Skin of body (tissue), 2 donors: ENCODE results near the gene C15orf62. TPM values are rescaled to one million over a fixed set of nuclear protein-coding genes. Genes with fewer than 3 reads are reported as not detected.
A peak's percentile ranks its signal among the peaks of the same experiment; 100 is the strongest.

Experiments used
- DNase-seq: peaks from one replicate; lab custom pipeline; 2025; lab: John Stamatoyannopoulos, UW
- total RNA-seq: library from RNA; depleted of rRNA; stranded (reverse); fragments of >200 nt; gene quantifications from one replicate; pipeline ENCODE4 v1.2.3, GENCODE V29; 2014

C15orf62 gene
- total RNA-seq, 1 donor from 2014 or later = 3.3 TPM

DNA sequence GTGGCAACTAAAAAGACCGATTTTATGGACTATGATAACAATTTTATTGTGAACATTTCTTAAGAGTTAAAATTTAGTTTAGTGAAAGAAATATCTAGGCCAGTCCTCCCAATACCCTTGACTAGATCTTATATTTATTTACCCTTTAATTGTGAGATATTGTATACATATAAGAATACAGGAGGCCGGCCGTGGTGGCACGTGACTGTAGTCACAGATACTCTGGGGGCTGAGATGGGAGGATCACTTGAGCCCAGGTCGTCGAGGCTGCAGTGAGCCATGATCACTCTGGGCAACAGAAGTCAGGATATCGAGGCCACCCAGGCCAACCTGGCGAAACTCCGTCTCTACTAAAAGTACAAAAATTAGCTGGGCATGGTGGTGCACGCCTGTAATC lies 14.0 kb upstream of the C15orf62 start:
- no peak for DNase-seq

DNA sequence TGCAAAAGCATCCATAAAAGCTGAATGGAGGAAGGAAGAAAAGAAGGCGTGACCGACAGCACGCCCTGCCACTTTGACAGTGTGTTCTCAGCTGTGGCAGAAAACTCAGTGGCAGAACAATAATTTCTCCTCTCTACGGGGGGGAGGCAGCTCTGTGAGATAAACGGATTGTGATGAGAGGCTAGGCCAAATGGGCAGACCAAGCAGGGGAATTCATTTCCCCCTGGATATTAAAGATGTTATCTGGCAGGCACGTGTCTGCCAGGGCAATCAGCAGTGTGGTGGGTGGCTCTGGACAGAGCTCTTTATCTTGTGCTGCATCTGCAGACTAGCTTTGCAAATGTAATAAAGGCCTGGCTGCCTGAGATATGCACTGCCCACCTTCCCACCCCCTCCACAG lies 12.8 kb upstream of the C15orf62 start:
- DNase-seq = no peak

DNA sequence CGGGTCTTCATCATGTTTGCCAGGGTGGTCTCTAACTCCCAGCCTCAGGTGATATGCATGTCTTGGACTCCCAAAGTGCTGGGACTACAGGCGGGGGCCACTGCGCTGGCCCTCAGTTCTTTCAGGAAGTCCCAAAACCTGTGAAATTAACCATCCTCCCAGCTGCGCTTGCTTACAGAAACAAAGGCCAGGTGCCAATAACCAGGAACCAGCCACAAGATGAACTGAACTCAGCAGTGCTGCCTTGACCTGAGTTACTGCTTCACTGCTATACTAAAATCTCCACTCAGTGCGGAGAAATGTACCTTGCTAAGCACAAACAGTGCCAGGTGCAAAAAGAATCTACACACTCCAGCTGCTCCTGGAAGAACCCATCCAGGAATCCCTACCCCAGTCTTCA lies 9.8 kb upstream of the C15orf62 start:
- no peak for DNase-seq

DNA sequence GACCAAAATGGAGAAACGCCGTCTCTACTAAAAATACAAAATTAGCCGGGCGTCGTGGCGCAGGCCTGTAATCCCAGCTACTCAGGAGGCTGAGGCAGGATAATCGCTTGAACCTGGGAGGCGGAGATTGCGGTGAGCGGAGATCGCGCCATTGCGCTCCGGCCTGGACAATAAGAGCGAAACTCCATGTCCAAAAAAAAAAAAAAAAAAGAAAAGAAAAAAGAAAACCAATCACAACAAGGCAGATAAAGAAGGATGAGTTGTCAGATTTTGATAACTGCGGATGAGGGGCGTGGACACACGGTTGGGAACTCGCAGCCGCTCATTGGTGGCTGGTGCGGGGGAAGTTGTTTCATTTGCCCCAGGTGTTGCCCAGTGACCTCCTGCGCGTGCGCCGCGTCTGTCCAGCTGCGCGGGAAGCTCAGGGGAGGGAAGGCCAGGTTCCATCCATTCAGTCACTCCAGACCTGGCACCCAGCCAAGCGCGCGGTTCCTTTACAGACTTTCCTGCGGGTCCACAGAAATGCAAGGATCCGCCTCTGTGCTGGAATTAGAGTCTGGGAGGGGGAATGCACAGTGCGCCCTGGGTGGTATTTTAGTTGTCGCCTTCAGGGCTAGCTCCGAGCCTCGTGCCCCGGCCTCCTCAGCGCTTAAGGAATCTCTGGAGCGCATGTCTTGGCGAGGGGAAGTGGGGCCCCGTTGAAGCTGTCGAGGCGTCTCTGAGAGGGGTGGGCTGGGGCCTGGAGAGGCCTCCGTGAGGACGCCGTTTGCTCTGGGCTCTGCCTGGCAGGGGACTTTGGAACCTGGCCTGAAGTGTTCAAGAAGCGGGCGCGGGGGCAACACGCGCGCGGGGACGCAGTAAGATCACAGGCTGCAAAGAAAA lies 6.6 kb upstream of the C15orf62 start:
- peak; percentile 57 for DNase-seq

DNA sequence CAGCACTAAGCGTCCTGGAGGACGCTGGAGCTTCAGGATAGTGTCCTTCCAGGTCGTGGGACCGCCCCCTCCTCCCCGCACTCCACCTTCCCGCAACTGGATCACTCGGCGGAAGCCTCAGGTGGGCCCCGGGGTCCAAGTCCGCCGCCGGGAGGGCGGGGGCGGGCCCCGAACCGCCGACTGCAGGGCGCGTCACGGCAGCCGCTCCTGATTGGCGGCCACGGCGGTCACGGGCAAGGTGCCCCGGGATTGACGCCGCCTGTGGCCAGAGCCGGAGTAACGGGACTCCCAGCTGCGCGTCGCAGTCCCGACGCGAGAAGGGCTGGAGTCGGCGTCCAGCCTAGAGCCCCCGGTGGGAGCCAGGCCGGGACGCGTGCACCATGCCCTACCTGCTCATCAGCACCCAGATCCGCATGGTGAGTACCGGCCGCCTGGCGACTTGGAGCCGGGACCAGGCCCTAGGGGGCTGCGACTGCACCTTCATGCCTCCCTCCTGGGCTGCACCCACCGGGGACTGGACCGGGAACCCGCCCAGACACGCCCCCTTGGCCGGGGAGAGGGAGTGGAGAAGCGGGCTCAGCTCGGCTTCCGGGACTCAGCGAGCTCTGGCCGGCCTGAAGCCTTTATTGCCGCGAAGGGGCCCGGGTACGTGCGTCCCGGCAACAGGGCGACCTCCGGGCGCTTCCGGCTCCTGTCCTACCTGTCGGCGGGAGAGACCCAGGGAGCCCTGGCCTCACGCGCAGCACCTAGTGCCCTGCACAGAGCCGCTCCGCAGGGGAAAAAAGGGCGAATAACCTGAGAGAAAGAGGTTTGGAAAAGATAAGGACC lies 5.8 kb upstream of the C15orf62 start, which contains the start of gene GCHFR:
TSS of gene GCHFR (plus strand) at position 268 of the 828 bp plus-strand sequence. CDS start at position 381, 113 bp downstream.
- DNase-seq = peak; percentile 52

DNA sequence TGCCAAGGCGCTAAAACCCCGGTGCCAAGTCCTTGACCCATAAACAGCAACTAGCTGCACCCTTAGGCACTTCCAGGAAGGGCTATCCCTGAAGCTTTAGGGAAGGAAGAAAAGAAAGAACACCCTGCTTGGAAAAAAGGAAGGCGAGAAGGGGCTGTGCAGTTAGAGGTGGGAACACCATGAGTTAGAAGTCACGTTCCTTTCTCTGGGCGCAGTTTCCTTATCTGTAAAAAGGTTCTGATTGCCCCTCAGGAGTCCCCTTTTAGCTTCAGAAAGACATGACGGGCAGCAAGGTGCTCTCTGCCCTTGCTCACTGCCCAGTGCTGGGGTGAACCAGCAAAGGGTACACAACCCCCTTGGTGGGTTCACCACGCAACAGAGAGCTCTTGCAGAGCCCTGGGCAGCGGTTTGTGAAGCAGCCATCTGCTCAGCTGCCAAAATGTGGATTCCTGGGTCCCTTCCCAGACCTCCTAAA lies 5.1 kb upstream of the C15orf62 start:
- DNase-seq = peak; percentile 51

DNA sequence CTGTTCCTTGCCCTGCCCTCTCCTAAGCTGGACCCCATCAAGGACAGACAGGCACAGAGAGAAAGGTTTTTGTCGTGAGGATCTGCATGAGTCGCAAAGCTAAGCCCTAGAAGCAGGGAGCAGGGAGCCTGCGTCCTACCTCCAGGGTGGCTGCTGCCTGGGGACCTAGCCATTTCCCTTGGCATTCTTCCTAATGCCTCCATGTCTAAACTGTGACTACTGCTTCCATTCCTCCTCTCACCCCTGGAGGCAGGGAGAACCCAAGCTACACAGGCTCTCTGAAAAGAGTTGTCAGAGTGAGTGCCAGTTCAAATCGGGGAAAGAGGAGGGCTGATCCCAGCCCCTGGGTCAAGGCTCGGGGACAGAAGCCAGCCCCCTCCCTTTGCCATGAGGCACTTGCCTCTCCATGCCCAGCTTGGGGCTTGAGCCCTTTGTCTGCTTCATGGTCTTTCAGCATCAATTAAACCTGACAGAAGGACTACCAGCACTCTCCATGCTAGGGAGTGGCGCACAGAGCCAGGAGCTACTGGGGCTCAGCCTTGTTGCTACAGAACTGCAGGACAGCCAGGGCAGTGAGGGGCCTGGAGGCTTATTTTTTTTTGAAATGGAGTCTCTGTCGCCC lies 3.5 kb upstream of the C15orf62 start:
- DNase-seq = no peak

DNA sequence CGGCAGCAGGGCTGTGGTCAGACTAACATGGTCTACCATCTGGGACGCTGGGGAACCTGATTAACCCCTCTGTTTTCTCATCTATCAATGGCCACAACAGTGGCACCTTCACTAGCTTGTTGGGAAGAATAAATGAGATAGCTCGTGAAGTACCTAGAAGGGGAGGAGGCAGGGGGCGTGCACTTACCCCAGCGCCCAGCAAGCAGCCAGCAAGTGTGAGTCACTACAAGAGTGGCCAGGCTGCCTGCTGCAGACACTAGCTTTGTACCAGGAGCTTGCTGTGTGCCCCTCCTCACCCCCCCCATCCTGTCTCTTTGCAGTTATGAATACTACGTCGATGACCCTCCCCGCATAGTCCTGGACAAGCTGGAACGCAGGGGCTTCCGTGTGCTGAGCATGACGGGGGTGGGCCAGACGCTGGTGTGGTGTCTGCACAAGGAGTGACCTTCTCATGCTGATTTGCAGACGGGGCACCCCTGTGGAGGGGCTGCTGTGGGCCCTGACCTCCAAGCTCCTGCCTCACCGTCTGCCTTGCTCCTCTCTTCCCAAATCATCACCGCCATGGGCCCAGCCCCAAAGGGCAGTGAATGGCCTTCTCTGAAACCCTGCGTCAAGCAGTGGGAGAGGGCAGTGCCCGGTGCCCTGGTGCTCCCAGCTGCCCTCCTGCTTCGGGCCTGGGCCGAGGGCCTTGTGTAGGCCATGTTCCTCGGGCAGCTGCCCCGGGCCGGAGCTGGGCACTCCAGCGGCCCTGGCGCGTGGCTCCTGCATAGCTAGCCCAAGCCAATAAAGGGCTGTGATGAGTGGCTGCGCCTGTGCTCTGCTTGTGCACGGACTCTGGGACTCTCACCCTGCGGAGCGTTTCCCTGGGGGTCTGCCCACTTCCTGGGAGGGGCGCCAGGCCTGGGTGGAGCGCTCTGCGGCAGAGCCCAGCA lies 2.6 kb upstream of the C15orf62 start:
- DNase-seq = no peak

DNA sequence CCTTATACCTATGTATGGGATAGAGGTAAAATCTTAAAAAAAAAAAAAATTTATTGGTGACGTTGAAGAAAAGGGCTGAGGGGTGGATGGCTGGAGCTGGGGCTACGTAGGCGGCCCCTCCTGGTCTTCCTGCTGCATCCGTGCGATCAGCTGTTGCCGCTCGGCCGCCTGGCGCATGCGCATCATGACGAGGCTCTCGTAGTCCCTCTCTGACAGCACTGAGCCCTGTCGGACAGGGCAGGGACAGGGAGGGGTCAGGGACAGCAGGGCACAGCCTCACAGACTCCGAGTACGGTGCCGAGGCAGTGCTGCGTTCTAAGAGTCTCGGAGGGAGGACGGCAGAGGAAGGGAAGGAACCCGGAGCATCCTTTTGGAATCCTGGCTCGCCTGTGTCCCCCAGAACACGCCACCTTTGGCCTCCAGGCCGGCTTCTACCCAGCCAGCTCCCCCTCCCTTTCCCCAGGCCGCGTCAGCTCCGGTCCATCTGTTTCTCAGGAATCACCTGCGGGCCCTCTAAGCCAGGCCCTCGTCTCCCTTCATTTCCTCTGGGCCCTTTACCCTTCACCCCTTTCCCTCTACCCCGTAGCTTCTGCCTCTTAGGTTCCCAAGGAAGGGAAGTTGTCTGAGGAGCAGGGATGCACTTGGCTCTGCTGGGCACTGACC lies 1.8 kb upstream of the C15orf62 start:
- DNase-seq = no peak

DNA sequence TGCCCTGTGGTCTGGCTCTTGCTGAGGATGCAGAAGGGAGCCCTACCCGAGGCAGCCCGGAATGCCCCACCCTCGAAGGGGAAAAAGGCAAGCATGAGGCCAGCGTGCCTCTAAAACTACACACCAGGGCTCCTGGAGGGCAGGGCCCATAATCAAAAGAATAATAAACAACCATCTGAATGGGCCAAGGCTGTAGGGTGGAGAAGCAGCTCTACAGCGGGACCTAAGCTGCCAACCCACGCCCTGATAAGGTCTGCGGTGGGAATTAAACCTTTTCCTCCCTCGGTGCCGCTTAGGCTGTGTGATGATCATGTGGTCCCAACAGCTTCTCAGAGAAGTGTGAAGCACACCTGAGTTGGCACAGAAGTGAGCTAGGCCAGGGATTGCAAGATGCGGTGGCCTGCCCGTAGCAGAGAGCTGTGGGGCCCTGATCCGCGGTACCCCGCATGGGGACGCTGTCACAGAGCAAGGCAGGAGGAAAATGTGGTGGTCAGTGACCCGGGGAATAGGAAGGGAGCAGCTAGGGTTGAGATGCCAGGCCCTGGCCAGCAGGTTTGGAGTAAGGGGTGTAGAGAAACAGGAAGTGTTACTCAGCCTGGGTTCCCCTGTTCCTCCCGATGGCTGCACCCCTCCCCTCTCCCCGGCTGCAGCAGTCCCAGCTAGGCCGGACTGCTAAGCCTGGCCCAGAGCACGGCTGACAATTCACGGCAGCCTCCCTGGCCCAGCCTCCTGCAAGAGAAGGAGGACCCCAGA lies 1.1 kb upstream of the C15orf62 start:
- DNase-seq = no peak

DNA sequence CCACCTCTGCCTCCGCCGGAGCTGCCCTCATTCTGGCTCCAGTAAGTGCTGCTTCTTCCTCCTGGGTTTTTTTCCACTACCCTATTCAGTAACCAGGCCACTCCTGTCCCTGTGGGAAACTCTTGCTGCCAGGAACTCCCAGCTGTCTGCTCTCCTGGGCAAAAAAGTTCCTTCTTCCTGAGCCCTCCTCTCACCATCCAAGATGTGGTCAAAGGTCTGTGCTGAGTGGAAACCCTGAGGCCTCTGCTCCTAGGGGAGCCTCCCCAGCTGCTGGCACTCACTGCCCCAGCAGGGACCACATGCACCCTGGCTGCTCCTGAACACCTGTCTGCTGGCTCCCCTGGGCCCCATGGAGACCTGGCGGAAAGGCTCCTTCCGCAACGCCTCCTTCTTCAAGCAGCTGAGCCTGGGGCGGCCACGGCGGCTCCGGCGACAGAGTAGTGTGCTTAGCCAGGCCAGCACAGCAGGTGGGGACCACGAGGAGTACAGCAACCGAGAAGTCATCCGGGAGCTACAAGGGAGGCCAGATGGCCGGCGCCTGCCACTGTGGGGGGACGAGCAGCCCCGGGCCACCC lies 454 bp downstream of the C15orf62 start:
- DNase-seq = no peak

DNA sequence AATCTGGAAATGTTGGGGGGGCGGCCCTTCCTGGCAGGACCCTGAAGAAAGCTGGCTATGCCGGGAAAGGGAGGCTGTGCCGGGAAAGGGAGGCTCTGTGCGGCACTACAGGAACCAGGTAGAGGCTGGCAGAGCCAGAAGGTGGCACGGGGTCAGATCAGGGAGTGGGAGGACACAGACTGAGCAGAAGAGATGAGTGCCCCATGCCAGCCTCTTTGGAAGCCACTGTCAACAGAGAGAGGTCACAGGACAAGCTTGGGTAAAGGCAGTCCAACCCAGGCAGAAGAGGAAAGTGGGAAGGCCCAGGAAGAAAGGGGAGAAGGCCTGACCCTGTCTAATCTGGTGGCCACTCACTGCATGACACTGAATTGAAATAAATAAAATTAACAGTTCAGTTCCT lies 1.5 kb downstream of the C15orf62 start:
- no peak for DNase-seq

DNA sequence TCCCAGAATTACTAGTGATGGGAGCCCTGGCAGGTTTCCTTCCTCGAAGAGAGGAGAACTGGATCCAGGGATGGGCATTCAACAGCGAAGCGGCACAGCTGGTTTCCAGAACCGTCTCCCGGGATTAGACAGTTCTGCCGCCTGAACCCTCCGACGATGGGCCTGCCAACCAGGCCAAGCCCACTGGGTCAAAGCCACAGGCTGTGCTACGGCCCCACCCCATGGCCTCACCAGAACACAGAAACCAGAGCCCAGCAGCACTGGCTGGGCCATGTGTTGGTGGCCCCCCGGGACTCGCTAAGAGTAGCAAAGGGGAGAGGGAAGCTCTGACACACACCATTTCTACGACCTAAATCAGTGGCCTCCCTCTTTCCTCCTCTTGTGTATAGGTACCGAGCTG lies 2.2 kb downstream of the C15orf62 start:
- no peak for DNase-seq

DNA sequence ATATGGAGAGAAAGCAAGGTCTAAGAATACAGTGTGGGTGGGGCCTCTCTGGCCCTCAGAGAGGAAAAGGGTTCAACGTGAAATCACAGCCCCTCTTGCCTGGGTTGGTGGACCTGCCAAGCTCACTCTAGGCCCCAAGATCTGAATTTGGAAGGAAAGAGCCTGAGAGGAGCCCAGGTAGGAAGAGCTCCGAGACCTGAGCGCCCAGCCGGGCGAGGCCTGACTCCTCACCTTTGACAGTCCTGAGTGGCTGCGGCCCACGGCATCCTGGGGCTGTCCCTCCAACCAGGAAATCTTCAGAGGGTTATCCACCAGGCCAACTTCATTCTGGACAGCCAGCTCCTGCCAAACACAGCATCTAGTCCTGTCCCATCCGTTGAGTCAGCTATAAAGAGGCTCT lies 3.7 kb downstream of the C15orf62 start:
- DNase-seq = no peak

DNA sequence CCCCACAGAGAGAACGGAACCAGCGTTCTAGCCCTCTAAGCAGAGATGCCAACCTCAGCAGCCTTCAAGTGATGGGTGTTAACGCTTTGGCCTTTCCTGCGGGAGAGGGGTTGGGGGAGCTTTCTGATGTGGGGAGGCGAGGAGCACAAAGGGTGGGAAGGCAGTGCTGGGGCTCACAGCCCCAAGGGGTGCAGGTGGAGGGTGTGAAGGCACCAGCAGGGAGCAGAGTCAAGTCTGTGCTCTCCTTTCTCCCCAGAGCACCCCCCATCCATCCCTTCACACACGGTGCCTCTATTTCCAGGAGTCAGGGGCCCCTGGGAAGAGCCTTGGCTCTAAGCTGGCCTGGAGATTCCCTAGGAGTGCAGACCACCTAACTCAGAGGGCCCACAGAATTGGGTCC lies 4.1 kb downstream of the C15orf62 start:
- DNase-seq = no peak

DNA sequence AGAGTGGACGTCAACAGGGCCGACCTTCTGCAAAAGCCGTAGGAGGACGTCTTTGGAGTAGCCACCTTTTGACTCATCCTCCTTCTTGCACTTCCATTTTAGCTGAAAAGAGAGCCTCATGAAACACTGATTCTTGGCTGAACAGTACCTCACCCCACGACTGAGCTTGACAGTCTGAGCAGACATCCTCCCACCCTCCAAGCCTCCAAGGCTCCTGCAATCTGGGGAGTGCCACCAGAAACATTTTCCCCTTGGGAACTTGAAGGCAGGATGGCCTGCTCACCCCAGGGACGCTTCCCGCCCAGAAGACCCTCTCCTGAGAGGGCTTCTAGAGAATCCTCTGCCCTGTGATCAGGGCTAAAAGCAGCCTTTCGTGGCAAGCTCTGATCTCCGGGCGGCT lies 5.2 kb downstream of the C15orf62 start:
- no peak for DNase-seq

DNA sequence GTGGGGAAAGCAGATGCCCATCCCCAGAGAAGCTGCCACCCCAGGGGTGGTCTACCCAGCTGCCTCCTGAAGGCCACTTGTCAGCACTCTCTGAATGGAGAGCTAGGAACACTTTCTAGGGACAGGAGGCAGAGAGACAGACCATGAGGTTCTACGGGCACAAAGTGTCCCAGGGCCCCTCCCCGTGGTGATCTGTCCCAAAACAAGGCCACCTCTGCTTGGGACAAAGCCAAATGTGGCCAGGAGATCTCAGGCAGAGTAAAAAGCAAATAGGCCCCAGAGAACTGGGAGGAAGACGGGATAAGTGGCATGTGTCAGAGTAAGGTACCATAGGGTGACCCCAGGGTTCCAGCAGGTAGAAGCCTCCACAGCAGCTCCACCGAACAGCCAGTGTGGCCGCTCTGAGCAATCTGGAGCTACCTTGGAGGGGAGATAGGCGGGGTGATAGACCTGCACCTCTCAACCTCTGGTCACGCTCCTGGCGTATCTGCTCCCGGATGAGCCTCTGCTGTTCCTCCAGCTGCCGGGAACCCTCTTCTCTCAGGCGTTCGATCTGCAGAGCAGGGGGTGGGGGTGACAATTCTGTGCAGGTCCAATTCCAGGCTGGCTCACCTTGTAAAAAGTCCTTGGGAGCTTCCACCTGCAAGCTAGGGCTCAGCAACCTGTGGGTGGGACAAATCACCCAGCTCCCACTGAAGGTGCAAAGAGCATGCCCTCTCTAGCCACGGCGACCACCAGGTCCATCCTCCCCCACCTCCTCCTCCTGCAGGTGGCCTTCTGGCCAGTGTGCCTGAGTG lies 6.2 kb downstream of the C15orf62 start:
- no peak for DNase-seq

DNA sequence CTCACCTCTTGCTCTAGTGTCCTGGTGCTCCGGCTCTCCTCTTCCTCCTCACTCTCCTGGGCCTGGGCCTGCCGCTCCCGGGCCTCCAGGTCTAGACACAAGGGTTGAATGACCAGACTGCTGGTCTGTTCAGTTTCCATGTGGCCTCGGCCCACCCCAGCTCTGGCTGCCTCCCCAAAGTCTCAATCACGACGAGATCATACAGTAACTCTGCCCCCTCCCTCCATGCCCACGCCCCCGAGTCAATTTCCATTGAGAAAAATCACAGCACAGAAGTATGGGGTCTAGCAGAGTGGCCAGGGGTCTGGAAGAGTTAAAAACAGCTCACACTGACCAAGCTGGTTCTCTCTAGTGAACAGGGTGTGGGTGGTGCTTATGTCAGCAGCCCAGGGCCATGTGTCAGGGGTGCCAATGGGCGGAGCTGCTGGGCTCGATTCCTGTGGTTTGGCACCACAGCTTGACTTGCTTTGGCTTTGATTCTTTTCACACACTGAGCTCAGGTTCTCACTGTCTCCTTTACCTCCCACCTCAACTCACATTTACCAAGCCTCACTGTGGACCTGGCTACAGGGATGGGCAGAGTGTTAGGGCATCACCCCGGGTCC lies 6.9 kb downstream of the C15orf62 start:
- no peak for DNase-seq
